Endodermal cell (in vitro differentiated cells): ENCODE results near the gene NUP42. TPM values are rescaled to one million over a fixed set of nuclear protein-coding genes. Genes with fewer than 3 reads are reported as not detected.

ENCODE experiments used
- DNase-seq: peaks from one replicate; pipeline ENCODE4 v3.0.0-alpha.2; 2017
- H3K27ac ChIP-seq: 2 replicates; pipeline ENCODE4 v1.5.1; 2013; ENCODE audit warnings: mild to moderate bottlenecking, low read depth, low read length, moderate library complexity
- H3K27me3 ChIP-seq: 2 replicates; pipeline ENCODE4 v1.6.1; 2013; ENCODE audit warnings: mild to moderate bottlenecking, low read length, moderate library complexity; ENCODE audit not compliant: insufficient read depth, control insufficient read depth, poor library complexity, severe bottlenecking
- H3K36me3 ChIP-seq: 2 replicates; pipeline ENCODE4 v1.7.0; 2013; ENCODE audit warnings: mild to moderate bottlenecking, low read length, moderate library complexity; ENCODE audit not compliant: control insufficient read depth, insufficient read depth
- H3K4me1 ChIP-seq: one replicate; pipeline ENCODE4 v1.7.0; 2013; ENCODE audit warnings: low read length; ENCODE audit not compliant: control insufficient read depth, insufficient read depth
- H3K4me3 ChIP-seq: 2 replicates; pipeline ENCODE4 v1.5.1; 2013; ENCODE audit warnings: mild to moderate bottlenecking, low read length, moderate library complexity
- H3K9ac ChIP-seq: 2 replicates; pipeline ENCODE4 v1.6.1; 2013; ENCODE audit warnings: mild to moderate bottlenecking, low read length, moderate library complexity; ENCODE audit not compliant: poor library complexity, severe bottlenecking; ENCODE audit errors: extremely low read depth
- H3K9me3 ChIP-seq: 2 replicates; pipeline ENCODE4 v1.6.1; 2013; ENCODE audit warnings: mild to moderate bottlenecking, low read length, moderate library complexity; ENCODE audit not compliant: control insufficient read depth
- H3K27ac Mint-ChIP-seq: 2 replicates; pipeline ENCODE4 v1.8.0; 2020; ENCODE audit warnings: mixed read lengths
- H3K27me3 Mint-ChIP-seq: 2 replicates; pipeline ENCODE4 v1.8.0; 2021; ENCODE audit warnings: mild to moderate bottlenecking, mixed read lengths; ENCODE audit not compliant: insufficient read depth
- H3K36me3 Mint-ChIP-seq: 2 replicates; pipeline ENCODE4 v1.8.0; 2020; ENCODE audit warnings: low read depth, mixed read lengths
- H3K4me1 Mint-ChIP-seq: 2 replicates; pipeline ENCODE4 v1.8.0; 2020; ENCODE audit warnings: mixed read lengths
- H3K4me3 Mint-ChIP-seq: 2 replicates; pipeline ENCODE4 v1.8.0; 2020; ENCODE audit warnings: mild to moderate bottlenecking, moderate library complexity, mixed read lengths
- H3K9me3 Mint-ChIP-seq: 2 replicates; pipeline ENCODE4 v1.8.0; 2020; ENCODE audit warnings: mild to moderate bottlenecking, mixed read lengths
- WGBS, 2 experiments: methylation state at CpG; one replicate each; pipeline versions ENCODE4 v1.1.5 to v1.1.7; 2013; ENCODE audit warnings: missing lambda C conversion rate in 2 of 2, mixed read lengths in 1 of 2; ENCODE audit not compliant: insufficient coverage in 1 of 2, insufficient read length in 1 of 2; 5-methylcytosine and 5-hydroxymethylcytosine counted together
- total RNA-seq, 2 donors: library from RNA; stranded (reverse); fragmentation: NEBNext Ultra II Directional in 1 of 2; extraction: Animal tissue kit (Norgen Biotek cat#: 25700) in 1 of 2; gene quantifications; 2 replicates in 1 of 2; 3 replicates in 1 of 2; pipeline ENCODE4 v1.2.1, GENCODE V29; 2021
- TF ChIP-seq, protein P1 (sequence below): fragments of 200-600 bp; sonication (generic); conservative IDR thresholded peaks from 2 replicates; pipeline ENCODE4 v1.5.0; 2021; ENCODE audit warnings: antibody characterized with exemption, mild to moderate bottlenecking

NUP42 gene
- total RNA-seq, 2 donors from 2014 or later: 26.3 to 31.3 TPM

GRCh38 chr7:23183279-23184012 lies 1.6 kb downstream of the NUP42 start:
- H3K4me1 ChIP-seq: no peaks in the 10 kb centered on the region
- 89 to 91% methylated on average over 17 to 20 of the region's 20 CpGs for WGBS, 2 experiments
- peak overlapping the region; percentile 96 for H3K4me3 ChIP-seq
- no peak overlapping the region for H3K9ac ChIP-seq
- H3K27me3 ChIP-seq: peaks cover 9% of the 10 kb centered on the region
- Mint-ChIP-seq H3K9me3 (no peaks in the 10 kb centered on the region), H3K27me3 (peaks cover 11% of the 10 kb centered on the region), H3K4me3 (peak overlapping the region; percentile 72), H3K27ac (peak overlapping the region; percentile 83), H3K4me1 (peaks cover 4% of the 10 kb centered on the region), H3K36me3 (peaks cover 23% of the 10 kb centered on the region)
- no peak for DNase-seq
- no peaks in the 10 kb centered on the region for H3K9me3 ChIP-seq
- H3K27ac ChIP-seq: no peak overlapping the region
- H3K36me3 ChIP-seq: peaks cover 38% of the 10 kb centered on the region
- TF ChIP-seq, protein P1, sequence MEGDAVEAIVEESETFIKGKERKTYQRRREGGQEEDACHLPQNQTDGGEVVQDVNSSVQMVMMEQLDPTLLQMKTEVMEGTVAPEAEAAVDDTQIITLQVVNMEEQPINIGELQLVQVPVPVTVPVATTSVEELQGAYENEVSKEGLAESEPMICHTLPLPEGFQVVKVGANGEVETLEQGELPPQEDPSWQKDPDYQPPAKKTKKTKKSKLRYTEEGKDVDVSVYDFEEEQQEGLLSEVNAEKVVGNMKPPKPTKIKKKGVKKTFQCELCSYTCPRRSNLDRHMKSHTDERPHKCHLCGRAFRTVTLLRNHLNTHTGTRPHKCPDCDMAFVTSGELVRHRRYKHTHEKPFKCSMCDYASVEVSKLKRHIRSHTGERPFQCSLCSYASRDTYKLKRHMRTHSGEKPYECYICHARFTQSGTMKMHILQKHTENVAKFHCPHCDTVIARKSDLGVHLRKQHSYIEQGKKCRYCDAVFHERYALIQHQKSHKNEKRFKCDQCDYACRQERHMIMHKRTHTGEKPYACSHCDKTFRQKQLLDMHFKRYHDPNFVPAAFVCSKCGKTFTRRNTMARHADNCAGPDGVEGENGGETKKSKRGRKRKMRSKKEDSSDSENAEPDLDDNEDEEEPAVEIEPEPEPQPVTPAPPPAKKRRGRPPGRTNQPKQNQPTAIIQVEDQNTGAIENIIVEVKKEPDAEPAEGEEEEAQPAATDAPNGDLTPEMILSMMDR: no peak

DNA sequence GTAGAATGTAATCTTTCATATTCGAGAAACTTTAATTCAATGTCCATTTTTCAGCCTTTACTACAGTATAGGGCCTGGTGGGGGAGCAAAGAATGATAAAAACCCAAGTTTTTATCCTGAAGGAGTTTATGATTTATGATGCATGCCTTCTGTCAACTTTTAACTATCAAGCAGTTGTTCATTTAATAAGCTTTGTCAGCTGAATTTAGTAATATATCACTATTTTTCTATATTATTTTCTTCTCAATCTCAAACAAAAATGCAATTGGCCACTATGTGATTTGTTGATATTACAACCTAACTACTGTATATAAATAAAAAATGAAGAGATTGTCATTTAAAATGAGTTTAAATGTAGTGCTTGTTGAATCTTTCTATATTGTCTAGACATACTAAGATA lies 2.4 kb downstream of the NUP42 start:
- Mint-ChIP-seq H3K9me3 (no peaks in the 10 kb centered on the region), H3K27me3 (peaks cover 4% of the 10 kb centered on the region), H3K27ac (no peak overlapping the region), H3K4me1 (peaks cover 4% of the 10 kb centered on the region), H3K4me3 (no peak overlapping the region), H3K36me3 (peaks cover 31% of the 10 kb centered on the region)
- Histone ChIP-seq H3K27ac (no peak overlapping the region), H3K27me3 (peaks cover under 1% of the 10 kb centered on the region), H3K4me1 (no peaks in the 10 kb centered on the region), H3K9ac (no peak overlapping the region), H3K4me3 (peak overlapping the region; percentile 96), H3K9me3 (no peaks in the 10 kb centered on the region), H3K36me3 (peaks cover 46% of the 10 kb centered on the region)
- 80 to 100% methylated on average over 1 of the region's 1 CpG for WGBS, 2 experiments
- no peak for DNase-seq
- TF ChIP-seq, protein P1: no peak

- peaks cover 3% of the 10 kb centered on the region for H3K27me3 Mint-ChIP-seq
- TF ChIP-seq, protein P1: peak; percentile 46
- H3K4me3 ChIP-seq: no peak overlapping the region
- H3K4me1 Mint-ChIP-seq: peaks cover 4% of the 10 kb centered on the region
- no peaks in the 10 kb centered on the region for H3K9me3 Mint-ChIP-seq
- no peaks in the 10 kb centered on the region for H3K9me3 ChIP-seq
- H3K27me3 ChIP-seq: no peaks in the 10 kb centered on the region
- H3K9ac ChIP-seq: no peak overlapping the region
- H3K27ac Mint-ChIP-seq: no peak overlapping the region
- H3K36me3 ChIP-seq: peaks cover 48% of the 10 kb centered on the region
- WGBS, 2 experiments: 80 to 97% methylated on average over 1 to 4 of the region's 4 CpGs
- DNase-seq: peak; percentile 52
- peaks cover 37% of the 10 kb centered on the region for H3K36me3 Mint-ChIP-seq
- no peak overlapping the region for H3K4me3 Mint-ChIP-seq
- H3K4me1 ChIP-seq: no peaks in the 10 kb centered on the region
- H3K27ac ChIP-seq: no peak overlapping the region
Observed at GRCh38 chr7:23184709-23185359, 3.0 kb downstream of the NUP42 start.
